Measurements from ENCODE around the gene SORCS3. TPM values are rescaled to one million over a fixed set of nuclear protein-coding genes. Genes with fewer than 3 reads are reported as not detected.

SORCS3 gene
- not detected for total RNA-seq (2021; ENCODE audit: unreplicated experiment)
- not detected for polyA plus RNA-seq (2012; ENCODE audit: insufficient read length)
- Bru-seq, nascent RNA, result percentile 0 among the genes with signal in this experiment
- BruChase-seq, experiment 1, labeled RNA remaining after a 2-hour chase, result percentile 0 among the genes with signal in this experiment
- percentile 1 among the genes with signal in this experiment for BruChase-seq, experiment 2, labeled RNA remaining after a 6-hour chase
- long read RNA-seq, result 0 reads

GRCh38 chr10:104641187-104641936 is at the start of gene SORCS3:
SORCS3 (plus strand) TSS chr10:104641290.
- intact Hi-C loops (cut with micrococcal nuclease; ENCODE audit: unreplicated experiment), result no loop called here
- Histone ChIP-seq H3K36me3 (ENCODE audit: control insufficient read depth, insufficient read depth, low read length) (no peaks in the 10 kb centered on the region), H3K9me3 (ENCODE audit: control insufficient read depth, insufficient read depth, low read depth, low read length) (no peaks in the 10 kb centered on the region), H3K4me1 (ENCODE audit: control insufficient read depth, insufficient read depth, low read length) (no peaks in the 10 kb centered on the region), H3K27ac (ENCODE audit: low read length) (no peak within 1 kb of the TSS), H3K4me3 (ENCODE audit: low read depth in 2 of 2, low read length in 2 of 2) (no peak within 1 kb of the TSS), H3K27me3 (ENCODE audit: control insufficient read depth, insufficient read depth, low read length) (peaks cover 21% of the 10 kb centered on the region)
- in situ Hi-C loops (cut with HindIII; ENCODE audit: low pct_unique_long_range_greater_than_20kb, low sequenced_read_pairs), result no loop called here
- ChIA-PET POLR2A (no interaction called here), CTCF (no interaction called here)
- TF ChIP-seq TCF7L2 (IDR thresholded peaks at IDR 0.05; ENCODE audit: low read depth, low read length) (no peak), SIN3A (IDR thresholded peaks at IDR 0.05; ENCODE audit: borderline replicate concordance, insufficient read depth, low read depth, low read length) (no peak), POLR2AphosphoS5 (IDR thresholded peaks at IDR 0.05; ENCODE audit: low read depth, low read length) (no peak), REST (IDR thresholded peaks at IDR 0.05; ENCODE audit: insufficient read depth in 1 of 2, low read depth in 2 of 2, low read length in 1 of 2) (no peak)
- TF ChIP-seq, protein P1, sequence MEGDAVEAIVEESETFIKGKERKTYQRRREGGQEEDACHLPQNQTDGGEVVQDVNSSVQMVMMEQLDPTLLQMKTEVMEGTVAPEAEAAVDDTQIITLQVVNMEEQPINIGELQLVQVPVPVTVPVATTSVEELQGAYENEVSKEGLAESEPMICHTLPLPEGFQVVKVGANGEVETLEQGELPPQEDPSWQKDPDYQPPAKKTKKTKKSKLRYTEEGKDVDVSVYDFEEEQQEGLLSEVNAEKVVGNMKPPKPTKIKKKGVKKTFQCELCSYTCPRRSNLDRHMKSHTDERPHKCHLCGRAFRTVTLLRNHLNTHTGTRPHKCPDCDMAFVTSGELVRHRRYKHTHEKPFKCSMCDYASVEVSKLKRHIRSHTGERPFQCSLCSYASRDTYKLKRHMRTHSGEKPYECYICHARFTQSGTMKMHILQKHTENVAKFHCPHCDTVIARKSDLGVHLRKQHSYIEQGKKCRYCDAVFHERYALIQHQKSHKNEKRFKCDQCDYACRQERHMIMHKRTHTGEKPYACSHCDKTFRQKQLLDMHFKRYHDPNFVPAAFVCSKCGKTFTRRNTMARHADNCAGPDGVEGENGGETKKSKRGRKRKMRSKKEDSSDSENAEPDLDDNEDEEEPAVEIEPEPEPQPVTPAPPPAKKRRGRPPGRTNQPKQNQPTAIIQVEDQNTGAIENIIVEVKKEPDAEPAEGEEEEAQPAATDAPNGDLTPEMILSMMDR (IDR thresholded peaks at IDR 0.05), result no peak
- ATAC-seq (no peak), DNase-seq (ENCODE audit: low read depth, low spot score) (no peak)
- BruUV-seq (replicated peaks), result no TSS peak

- no TSS peak for BruUV-seq (replicated peaks)
- Histone ChIP-seq H3K36me3 (ENCODE audit: control insufficient read depth, insufficient read depth, low read length) (no peaks in the 10 kb centered on the region), H3K4me3 (ENCODE audit: low read depth in 2 of 2, low read length in 2 of 2) (no peak overlapping the region), H3K9me3 (ENCODE audit: control insufficient read depth, insufficient read depth, low read depth, low read length) (no peaks in the 10 kb centered on the region), H3K4me1 (ENCODE audit: control insufficient read depth, insufficient read depth, low read length) (no peaks in the 10 kb centered on the region), H3K27me3 (ENCODE audit: control insufficient read depth, insufficient read depth, low read length) (peaks cover 10% of the 10 kb centered on the region; the same call in 1 of the 2 replicates), H3K27ac (ENCODE audit: low read length) (no peak overlapping the region)
- in situ Hi-C loops (cut with HindIII; ENCODE audit: low pct_unique_long_range_greater_than_20kb, low sequenced_read_pairs), result no loop called here
- intact Hi-C loops (cut with micrococcal nuclease; ENCODE audit: unreplicated experiment), result no loop called here
- no peak for TF ChIP-seq POLR2AphosphoS5 (IDR thresholded peaks at IDR 0.05; ENCODE audit: low read depth, low read length)
- no peak for TF ChIP-seq TCF7L2 (IDR thresholded peaks at IDR 0.05; ENCODE audit: low read depth, low read length)
- TF ChIP-seq, protein P1 (IDR thresholded peaks at IDR 0.05), result no peak
- TF ChIP-seq SIN3A (IDR thresholded peaks at IDR 0.05; ENCODE audit: borderline replicate concordance, insufficient read depth, low read depth, low read length), result no peak
- TF ChIP-seq REST (IDR thresholded peaks at IDR 0.05; ENCODE audit: insufficient read depth in 1 of 2, low read depth in 2 of 2, low read length in 1 of 2), result no peak
- CTCF ChIA-PET, result no interaction called here
- POLR2A ChIA-PET, result interaction anchor here (0.6 kb wide), 1 partner anchor 376 kb away, joined by 3 read pairs; no protein-coding TSS in a partner anchor
- DNase-seq (ENCODE audit: low read depth, low spot score), result no peak
- ATAC-seq, result no peak
Measured at GRCh38 chr10:104591441-104591840, 49.6 kb upstream of the SORCS3 start.
